ENCODE data around the gene TNFAIP8L3.

DNA sequence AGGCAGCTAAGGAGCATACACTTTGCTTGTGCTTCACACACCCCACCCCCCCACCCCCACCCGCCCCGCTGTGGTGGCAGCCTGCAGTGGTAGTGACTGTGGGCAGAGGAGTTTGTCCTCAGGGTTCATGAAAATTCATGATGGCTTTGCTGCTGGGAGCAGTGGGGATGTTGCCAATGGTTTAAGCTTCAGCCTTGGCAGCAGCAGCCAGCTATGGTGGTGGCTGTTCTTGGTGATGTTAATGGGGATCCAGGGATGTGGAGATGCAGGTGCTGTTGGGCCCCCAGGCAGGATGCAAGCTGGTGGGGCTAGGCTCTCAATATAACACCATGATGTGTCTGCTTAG, 55.8 kb downstream of the TNFAIP8L3 start:
- TF ChIP-seq POLR2A (IDR thresholded peaks at IDR 0.05; ENCODE audit: low read depth, low read length) (no peak), CTCF (conservative IDR thresholded peaks at IDR 0.05; ENCODE audit: low read depth, low read length) (no peak), FOS (IDR thresholded peaks at IDR 0.05; ENCODE audit: low read depth, low read length) (no peak), RFX5 (IDR thresholded peaks at IDR 0.05; ENCODE audit: low read depth, low read length) (no peak), CEBPB (IDR thresholded peaks at IDR 0.05; ENCODE audit: low read depth, low read length) (no peak), MXI1 (IDR thresholded peaks at IDR 0.05; ENCODE audit: borderline replicate concordance, low read depth, low read length) (no peak), RAD21 (IDR thresholded peaks at IDR 0.05; ENCODE audit: low read length) (no peak), ELK1 (IDR thresholded peaks at IDR 0.05; ENCODE audit: borderline replicate concordance, low read depth, low read length) (no peak), CHD1 (IDR thresholded peaks at IDR 0.05; ENCODE audit: low read depth, low read length) (no peak), MAFK (IDR thresholded peaks at IDR 0.05; ENCODE audit: low read depth, low read length) (no peak), NFE2L2 (IDR thresholded peaks at IDR 0.05; ENCODE audit: low read depth, low read length) (no peak), MAZ (IDR thresholded peaks at IDR 0.05; ENCODE audit: borderline replicate concordance, low read depth, low read length) (no peak)
- TF ChIP-seq, protein P1, sequence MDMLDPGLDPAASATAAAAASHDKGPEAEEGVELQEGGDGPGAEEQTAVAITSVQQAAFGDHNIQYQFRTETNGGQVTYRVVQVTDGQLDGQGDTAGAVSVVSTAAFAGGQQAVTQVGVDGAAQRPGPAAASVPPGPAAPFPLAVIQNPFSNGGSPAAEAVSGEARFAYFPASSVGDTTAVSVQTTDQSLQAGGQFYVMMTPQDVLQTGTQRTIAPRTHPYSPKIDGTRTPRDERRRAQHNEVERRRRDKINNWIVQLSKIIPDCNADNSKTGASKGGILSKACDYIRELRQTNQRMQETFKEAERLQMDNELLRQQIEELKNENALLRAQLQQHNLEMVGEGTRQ (IDR thresholded peaks at IDR 0.05; ENCODE audit: low read depth, low read length) = no peak
